MM.1S (cell line): ENCODE results near the gene NLRP6.

Experiments
- EZH2 ChIP-seq: fragments of 300-600 bp; sonication (generic); optimal IDR thresholded peaks from 2 replicates; pipeline ENCODE3; 2017; ENCODE audit warnings: low read depth, mild to moderate bottlenecking, antibody characterized with exemption, low read length, mixed read lengths
- TF ChIP-seq, protein P1 (sequence below): fragments of 300-600 bp; sonication (generic); IDR thresholded peaks from 2 replicates; pipeline ENCODE4 v1.5.1; 2016; ENCODE audit warnings: antibody characterized with exemption, low read length, mixed read lengths

DNA sequence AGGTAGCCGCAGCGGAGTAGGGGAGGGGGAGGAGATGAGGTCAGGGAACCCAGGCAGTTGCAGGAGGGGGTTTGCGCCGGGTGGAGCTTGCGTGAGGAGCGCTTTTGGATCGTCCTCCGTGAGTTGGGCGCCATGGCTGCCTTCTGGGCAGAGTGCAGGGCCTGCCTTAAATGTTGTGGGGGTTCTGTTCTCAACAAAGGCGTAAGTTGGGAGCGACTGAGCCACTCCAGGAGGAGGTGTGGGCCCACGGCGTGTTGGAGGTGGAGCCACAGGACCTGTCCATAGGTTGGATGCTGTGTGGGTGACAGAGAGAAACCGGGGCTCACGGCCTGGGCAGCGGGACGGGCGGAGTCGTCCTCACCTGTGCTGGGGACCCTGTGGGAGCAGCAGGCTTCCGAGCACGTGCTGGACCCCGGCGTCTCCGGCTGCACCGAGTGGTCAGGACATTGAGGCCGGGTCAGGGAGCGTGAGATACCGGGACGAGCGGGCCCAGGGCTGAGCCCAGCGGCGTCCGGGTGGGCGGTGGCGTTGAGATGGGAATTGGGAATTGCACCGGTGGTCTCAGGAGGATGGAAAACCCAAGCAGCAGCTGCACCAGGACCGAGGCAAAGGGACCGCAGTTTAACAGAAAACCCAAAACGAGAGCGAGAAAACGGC, 9.7 kb downstream of the NLRP6 start:
- TF ChIP-seq, protein P1, sequence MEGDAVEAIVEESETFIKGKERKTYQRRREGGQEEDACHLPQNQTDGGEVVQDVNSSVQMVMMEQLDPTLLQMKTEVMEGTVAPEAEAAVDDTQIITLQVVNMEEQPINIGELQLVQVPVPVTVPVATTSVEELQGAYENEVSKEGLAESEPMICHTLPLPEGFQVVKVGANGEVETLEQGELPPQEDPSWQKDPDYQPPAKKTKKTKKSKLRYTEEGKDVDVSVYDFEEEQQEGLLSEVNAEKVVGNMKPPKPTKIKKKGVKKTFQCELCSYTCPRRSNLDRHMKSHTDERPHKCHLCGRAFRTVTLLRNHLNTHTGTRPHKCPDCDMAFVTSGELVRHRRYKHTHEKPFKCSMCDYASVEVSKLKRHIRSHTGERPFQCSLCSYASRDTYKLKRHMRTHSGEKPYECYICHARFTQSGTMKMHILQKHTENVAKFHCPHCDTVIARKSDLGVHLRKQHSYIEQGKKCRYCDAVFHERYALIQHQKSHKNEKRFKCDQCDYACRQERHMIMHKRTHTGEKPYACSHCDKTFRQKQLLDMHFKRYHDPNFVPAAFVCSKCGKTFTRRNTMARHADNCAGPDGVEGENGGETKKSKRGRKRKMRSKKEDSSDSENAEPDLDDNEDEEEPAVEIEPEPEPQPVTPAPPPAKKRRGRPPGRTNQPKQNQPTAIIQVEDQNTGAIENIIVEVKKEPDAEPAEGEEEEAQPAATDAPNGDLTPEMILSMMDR: no peak
- no peak for TF ChIP-seq EZH2
